Measurements from ENCODE around the gene GABARAP. TPM values are rescaled to one million over a fixed set of nuclear protein-coding genes. Genes with fewer than 3 reads are reported as not detected.

Gene GABARAP
- total and polyA plus RNA-seq, 2 experiments from 2014 or later = 355 to 847 TPM

DNA sequence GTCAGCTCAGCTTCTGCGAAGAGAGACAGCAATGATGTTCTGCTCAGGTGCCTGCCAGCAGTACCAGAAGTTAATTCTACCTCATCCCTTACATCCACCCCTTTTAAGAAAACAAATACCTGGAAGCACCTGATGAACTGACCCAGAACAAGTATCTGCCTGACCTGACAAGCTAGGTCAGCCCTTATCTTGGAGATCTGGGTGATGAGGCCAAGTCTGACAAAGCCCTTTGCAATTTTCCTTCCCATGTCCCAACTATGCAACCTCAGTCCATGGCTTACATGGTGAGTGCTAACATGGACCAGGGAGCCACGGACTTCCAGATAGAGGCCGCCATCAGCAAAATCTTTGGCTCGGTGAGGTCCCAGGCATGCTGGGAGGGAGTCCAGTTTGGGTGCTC is 18.9 kb downstream of the GABARAP start:
- Histone ChIP-seq H3K9me2 (ENCODE audit: insufficient read depth) (no peaks in the 10 kb centered on the region), H3K9me3 (ENCODE audit: low read depth) (no peaks in the 10 kb centered on the region), H4K20me1 (ENCODE audit: insufficient read depth) (no peaks in the 10 kb centered on the region), H3K4me3 (no peak overlapping the region), H3K27ac (no peak overlapping the region), H3K4me1 (ENCODE audit: insufficient read depth) (0 out of 2 replicates have a peak, but pooled peaks cover 7% of the 10 kb centered on the region), H3K27me3 (replicated peaks; ENCODE audit: insufficient read depth) (no peaks in the 10 kb centered on the region), H3F3A (ENCODE audit: insufficient read depth) (peaks cover 21% of the 10 kb centered on the region; the same call in 1 of the 2 replicates), H3K4me2 (ENCODE audit: unreplicated experiment) (no peak overlapping the region), H2AFZ (no peak overlapping the region), H3K9ac (no peak overlapping the region), H3K36me3 (ENCODE audit: low read depth) (peaks cover 21% of the 10 kb centered on the region; the same call in 1 of the 2 replicates), H3K79me2 (ENCODE audit: insufficient read depth) (peaks cover 32% of the 10 kb centered on the region)
- 72 to 78% methylated on average over 4 of the region's 4 CpGs for WGBS, 2 experiments (ENCODE audit: low coverage in 1 of 2, low lambda C conversion rate in 2 of 2, missing lambda C conversion rate in 2 of 2)
- in situ Hi-C loops (cut with MboI) = no loop called here
- DNase-seq = no peak
- TF ChIP-seq EZH2 (IDR thresholded peaks at IDR 0.05; ENCODE audit: insufficient read depth, poor library complexity, severe bottlenecking) (no peak), EZH2phosphoT487 (IDR thresholded peaks at IDR 0.05; ENCODE audit: insufficient read depth, low read depth) (no peak)

DNA sequence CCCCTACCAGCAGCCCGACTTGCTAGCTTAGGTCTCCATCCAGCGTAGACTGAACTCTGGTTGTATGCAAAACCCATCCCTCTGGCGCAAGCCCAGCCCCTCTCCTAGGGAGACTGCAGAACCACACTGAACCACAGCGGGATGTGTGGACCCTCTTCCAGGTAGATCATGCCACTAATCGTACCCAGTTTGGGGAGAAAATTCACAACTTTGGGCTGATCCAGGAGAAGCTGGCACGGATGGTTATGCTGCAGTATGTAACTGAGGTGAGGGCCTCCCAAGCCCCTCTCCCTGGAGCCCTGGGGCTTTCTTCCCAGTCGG is 19.3 kb downstream of the GABARAP start:
- Histone ChIP-seq H2AFZ (no peak overlapping the region), H3K27me3 (replicated peaks; ENCODE audit: insufficient read depth) (no peaks in the 10 kb centered on the region), H3K9me2 (ENCODE audit: insufficient read depth) (no peaks in the 10 kb centered on the region), H4K20me1 (ENCODE audit: insufficient read depth) (no peaks in the 10 kb centered on the region), H3K9ac (no peak overlapping the region), H3K36me3 (ENCODE audit: low read depth) (peaks cover 21% of the 10 kb centered on the region; the same call in 1 of the 2 replicates), H3K4me3 (no peak overlapping the region), H3K4me1 (ENCODE audit: insufficient read depth) (peaks cover 11% of the 10 kb centered on the region; the same call in 1 of the 2 replicates), H3F3A (ENCODE audit: insufficient read depth) (peaks cover 21% of the 10 kb centered on the region; the same call in 1 of the 2 replicates), H3K9me3 (ENCODE audit: low read depth) (no peaks in the 10 kb centered on the region), H3K4me2 (ENCODE audit: unreplicated experiment) (no peak overlapping the region), H3K27ac (no peak overlapping the region), H3K79me2 (ENCODE audit: insufficient read depth) (peaks cover 32% of the 10 kb centered on the region)
- in situ Hi-C loops (cut with MboI) = no loop called here
- WGBS, 2 experiments (ENCODE audit: low coverage in 1 of 2, low lambda C conversion rate in 2 of 2, missing lambda C conversion rate in 2 of 2) = 69 to 77% methylated on average over 7 of the region's 7 CpGs
- no peak for TF ChIP-seq EZH2phosphoT487 (IDR thresholded peaks at IDR 0.05; ENCODE audit: insufficient read depth, low read depth)
- TF ChIP-seq EZH2 (IDR thresholded peaks at IDR 0.05; ENCODE audit: insufficient read depth, poor library complexity, severe bottlenecking) = no peak
- DNase-seq = no peak

DNA sequence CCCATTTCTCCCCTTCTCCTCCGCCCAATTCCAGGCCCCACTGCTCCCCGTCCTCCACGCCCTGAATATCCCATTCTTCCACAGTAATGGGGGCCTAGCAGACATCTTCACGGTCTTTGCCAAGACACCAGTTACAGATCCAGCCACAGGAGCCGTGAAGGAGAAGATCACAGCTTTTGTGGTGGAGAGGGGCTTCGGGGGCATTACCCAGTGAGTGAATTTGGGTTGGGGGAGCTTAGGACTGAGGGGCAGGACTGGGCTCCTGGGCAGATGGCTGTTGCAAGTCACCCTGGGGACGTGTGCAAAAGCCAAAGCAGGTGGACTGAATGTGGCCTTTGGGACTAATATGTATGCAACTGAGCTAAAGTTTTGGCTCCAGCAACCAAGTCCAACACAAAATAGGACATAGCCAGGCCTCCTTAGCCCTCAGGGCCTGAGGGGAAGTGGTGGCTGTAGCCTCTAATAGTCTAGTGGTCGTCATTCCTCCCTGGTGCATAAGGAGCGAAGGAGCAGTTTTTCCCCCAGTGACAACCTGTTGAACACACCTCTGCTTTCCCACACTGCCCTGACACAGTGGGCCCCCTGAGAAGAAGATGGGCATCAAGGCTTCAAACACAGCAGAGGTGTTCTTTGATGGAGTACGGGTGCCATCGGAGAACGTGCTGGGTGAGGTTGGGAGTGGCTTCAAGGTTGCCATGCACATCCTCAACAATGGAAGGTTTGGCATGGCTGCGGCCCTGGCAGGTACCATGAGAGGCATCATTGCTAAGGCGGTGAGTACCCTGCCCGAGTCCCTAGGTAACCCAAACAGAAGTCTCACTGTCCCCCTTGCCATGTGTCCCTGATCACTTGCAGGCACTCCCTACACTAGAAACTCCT is 19.9 kb downstream of the GABARAP start:
- Histone ChIP-seq H4K20me1 (ENCODE audit: insufficient read depth) (no peaks in the 10 kb centered on the region), H3K4me1 (ENCODE audit: insufficient read depth) (peaks cover 15% of the 10 kb centered on the region; the same call in 1 of the 2 replicates), H3F3A (ENCODE audit: insufficient read depth) (peaks cover 21% of the 10 kb centered on the region; the same call in 1 of the 2 replicates), H2AFZ (no peak overlapping the region), H3K27ac (no peak overlapping the region), H3K9me3 (ENCODE audit: low read depth) (no peaks in the 10 kb centered on the region), H3K36me3 (ENCODE audit: low read depth) (peaks cover 21% of the 10 kb centered on the region; the same call in 1 of the 2 replicates), H3K9ac (peak overlapping the region; percentile 91; the same call in 1 of the 2 replicates), H3K4me2 (ENCODE audit: unreplicated experiment) (no peak overlapping the region), H3K4me3 (no peak overlapping the region), H3K27me3 (replicated peaks; ENCODE audit: insufficient read depth) (no peaks in the 10 kb centered on the region), H3K9me2 (ENCODE audit: insufficient read depth) (no peaks in the 10 kb centered on the region), H3K79me2 (ENCODE audit: insufficient read depth) (peaks cover 36% of the 10 kb centered on the region)
- no peak for DNase-seq
- TF ChIP-seq EZH2phosphoT487 (IDR thresholded peaks at IDR 0.05; ENCODE audit: insufficient read depth, low read depth) (no peak), EZH2 (IDR thresholded peaks at IDR 0.05; ENCODE audit: insufficient read depth, poor library complexity, severe bottlenecking) (no peak)
- in situ Hi-C loops (cut with MboI) = no loop called here
- 76 to 80% methylated on average over 15 of the region's 15 CpGs for WGBS, 2 experiments (ENCODE audit: low coverage in 1 of 2, low lambda C conversion rate in 2 of 2, missing lambda C conversion rate in 2 of 2)

DNA sequence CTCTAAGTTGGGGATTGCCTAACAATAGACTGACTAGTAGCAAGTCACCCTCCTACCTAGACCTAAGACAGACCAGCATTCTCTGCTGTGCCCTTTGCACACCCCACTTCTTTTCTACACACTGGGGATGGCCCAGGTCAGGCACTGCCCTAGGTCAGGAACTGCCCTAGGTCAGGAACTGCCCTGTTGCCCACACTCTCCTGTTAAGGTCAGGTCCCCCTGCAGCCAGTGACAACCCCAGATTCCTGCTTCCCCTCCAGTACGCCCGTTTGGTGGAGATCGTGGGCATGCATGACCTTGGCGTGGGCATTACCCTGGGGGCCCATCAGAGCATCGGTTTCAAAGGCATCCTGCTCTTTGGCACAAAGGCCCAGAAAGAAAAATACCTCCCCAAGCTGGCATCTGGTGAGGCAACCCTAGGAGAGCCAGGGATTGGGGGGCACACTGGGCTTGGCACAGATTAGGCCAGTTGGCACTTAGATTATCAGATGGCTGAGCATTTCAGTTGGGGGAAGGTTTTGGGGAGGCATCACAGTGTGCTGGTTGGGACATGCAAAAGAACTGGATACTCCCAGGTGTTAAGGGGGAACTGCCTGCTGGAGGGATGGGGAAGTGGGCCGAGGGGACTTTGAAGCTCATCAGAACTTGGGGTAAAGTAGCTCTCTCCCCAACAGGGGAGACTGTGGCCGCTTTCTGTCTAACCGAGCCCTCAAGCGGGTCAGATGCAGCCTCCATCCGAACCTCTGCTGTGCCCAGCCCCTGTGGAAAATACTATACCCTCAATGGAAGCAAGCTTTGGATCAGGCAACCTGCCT is 20.8 kb downstream of the GABARAP start:
- Histone ChIP-seq H3K36me3 (ENCODE audit: low read depth) (peaks cover 21% of the 10 kb centered on the region; the same call in 1 of the 2 replicates), H3K4me1 (ENCODE audit: insufficient read depth) (peaks cover 18% of the 10 kb centered on the region; the same call in 1 of the 2 replicates), H3K4me3 (peak overlapping the region; percentile 81), H3K9me2 (ENCODE audit: insufficient read depth) (no peaks in the 10 kb centered on the region), H3K9me3 (ENCODE audit: low read depth) (no peaks in the 10 kb centered on the region), H3K4me2 (ENCODE audit: unreplicated experiment) (peak overlapping the region; percentile 91), H3K27ac (peak overlapping the region; percentile 86), H4K20me1 (ENCODE audit: insufficient read depth) (no peaks in the 10 kb centered on the region), H3K27me3 (replicated peaks; ENCODE audit: insufficient read depth) (no peaks in the 10 kb centered on the region), H3F3A (ENCODE audit: insufficient read depth) (peaks cover 23% of the 10 kb centered on the region; the same call in 1 of the 2 replicates), H3K79me2 (ENCODE audit: insufficient read depth) (peaks cover 42% of the 10 kb centered on the region), H2AFZ (no peak overlapping the region), H3K9ac (peak overlapping the region; percentile 91; the same call in 1 of the 2 replicates)
- in situ Hi-C loops (cut with MboI) = no loop called here
- WGBS, 2 experiments (ENCODE audit: low coverage in 1 of 2, low lambda C conversion rate in 2 of 2, missing lambda C conversion rate in 2 of 2) = 65% methylated on average over 10 of the region's 10 CpGs
- DNase-seq = no peak
- TF ChIP-seq EZH2phosphoT487 (IDR thresholded peaks at IDR 0.05; ENCODE audit: insufficient read depth, low read depth) (no peak), EZH2 (IDR thresholded peaks at IDR 0.05; ENCODE audit: insufficient read depth, poor library complexity, severe bottlenecking) (no peak)
